Right lobe of liver (tissue), 4 donors: ENCODE data around the gene CYP3A7.

Experiments used
- POLR2A ChIP-seq: fragments of 450-650 bp; IDR thresholded peaks from one replicate; pipeline ENCODE4 v1.6.1; 2017; ENCODE audit warnings: antibody characterized with exemption, mild to moderate bottlenecking
- TF ChIP-seq, protein P1 (sequence below), 4 donors: fragments of 200-600 bp in 3 of 4; fragments of 450-650 bp in 1 of 4; IDR thresholded peaks; one replicate each; pipeline versions ENCODE4 v1.5.1 to v1.8.0; 2016 to 2022; ENCODE audit warnings: antibody characterized with exemption in 4 of 4, mild to moderate bottlenecking in 2 of 4
- donor health status: DM: no; HTN: no; CAD: no.
- donor health status: DM: no; HTN: no; CAD: no.
- donor health status: DM: no; HTN: yes; CAD: no.

DNA sequence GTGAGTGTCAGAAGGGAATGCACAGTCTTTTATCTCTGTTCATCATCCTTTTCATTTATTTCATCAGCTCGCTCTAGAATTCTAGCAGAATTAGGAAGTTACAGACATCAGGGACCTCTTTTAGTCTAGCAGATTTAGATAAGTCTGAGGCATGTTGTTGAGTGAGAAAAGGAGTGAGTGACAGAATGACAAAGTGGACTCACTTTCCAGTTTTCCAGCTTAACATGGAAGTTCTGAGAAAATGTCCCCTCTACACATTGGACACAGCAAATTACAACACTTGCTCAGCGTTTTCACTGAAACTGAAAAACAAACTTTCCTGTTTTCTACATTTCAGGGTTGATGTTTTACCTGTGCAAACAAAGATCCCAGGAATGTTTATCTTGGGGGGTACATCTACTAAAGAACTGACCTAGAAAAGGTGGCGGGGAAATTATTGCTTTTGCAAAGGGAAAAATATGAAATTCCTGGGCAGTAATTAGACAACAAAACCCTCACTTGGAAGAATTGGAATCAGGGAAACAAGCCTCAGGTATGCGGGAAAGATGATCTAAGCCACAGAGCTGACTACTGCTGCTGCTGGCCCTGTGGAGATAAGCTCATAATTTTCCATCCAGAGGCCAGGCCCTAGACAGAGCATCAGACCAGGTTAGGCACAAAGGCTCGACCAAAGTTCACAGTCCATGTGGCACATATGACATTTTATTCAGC lies 40.6 kb downstream of the CYP3A7 start:
- peak; percentile 35 for TF ChIP-seq POLR2A
- TF ChIP-seq, protein P1, sequence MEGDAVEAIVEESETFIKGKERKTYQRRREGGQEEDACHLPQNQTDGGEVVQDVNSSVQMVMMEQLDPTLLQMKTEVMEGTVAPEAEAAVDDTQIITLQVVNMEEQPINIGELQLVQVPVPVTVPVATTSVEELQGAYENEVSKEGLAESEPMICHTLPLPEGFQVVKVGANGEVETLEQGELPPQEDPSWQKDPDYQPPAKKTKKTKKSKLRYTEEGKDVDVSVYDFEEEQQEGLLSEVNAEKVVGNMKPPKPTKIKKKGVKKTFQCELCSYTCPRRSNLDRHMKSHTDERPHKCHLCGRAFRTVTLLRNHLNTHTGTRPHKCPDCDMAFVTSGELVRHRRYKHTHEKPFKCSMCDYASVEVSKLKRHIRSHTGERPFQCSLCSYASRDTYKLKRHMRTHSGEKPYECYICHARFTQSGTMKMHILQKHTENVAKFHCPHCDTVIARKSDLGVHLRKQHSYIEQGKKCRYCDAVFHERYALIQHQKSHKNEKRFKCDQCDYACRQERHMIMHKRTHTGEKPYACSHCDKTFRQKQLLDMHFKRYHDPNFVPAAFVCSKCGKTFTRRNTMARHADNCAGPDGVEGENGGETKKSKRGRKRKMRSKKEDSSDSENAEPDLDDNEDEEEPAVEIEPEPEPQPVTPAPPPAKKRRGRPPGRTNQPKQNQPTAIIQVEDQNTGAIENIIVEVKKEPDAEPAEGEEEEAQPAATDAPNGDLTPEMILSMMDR (IDR thresholded peaks at IDR 0.05) = no peak
